ENCODE measurements around the gene ABCC5. TPM values are rescaled to one million over a fixed set of nuclear protein-coding genes. Genes with fewer than 3 reads are reported as not detected.

The ABCC5 gene
- total and polyA plus RNA-seq, 2 donors from 2014 or later, result 31.9 to 39.3 TPM

GRCh38 chr3:183922421-183922820 is 95.3 kb downstream of the ABCC5 start:
- TF ChIP-seq CTCF (IDR thresholded peaks at IDR 0.05; ENCODE audit: borderline replicate concordance, extremely low read depth, insufficient read depth), result no peak
- Histone ChIP-seq H3K9ac (ENCODE audit: low read length in 3 of 3) (no peak overlapping the region), H3K27ac (ENCODE audit: low read depth in 2 of 2, low read length in 2 of 2) (no peak overlapping the region), H3K4me1 (ENCODE audit: control insufficient read depth in 2 of 3, insufficient read depth in 2 of 3, low read depth in 1 of 3, low read length in 3 of 3) (no peaks in the 10 kb centered on the region), H3K4me3 (ENCODE audit: low read length in 3 of 3) (no peak overlapping the region), H3K36me3 (ENCODE audit: control insufficient read depth in 2 of 3, insufficient read depth in 3 of 3, low read length in 3 of 3) (peaks cover 0 to 26% (median 22%) of the 10 kb centered on the region in 3 donors), H3K9me3 (ENCODE audit: control insufficient read depth in 2 of 3, insufficient read depth in 1 of 3, low read length in 3 of 3) (no peaks in the 10 kb centered on the region), H3K27me3 (ENCODE audit: control insufficient read depth, insufficient read depth, low read length) (no peaks in the 10 kb centered on the region)
- DNase-seq (peak in 1 of 5 donors; percentile 39), FAIRE-seq (no peak)
- intact Hi-C loops (cut with DNase I), result no loop called here

- H3K36me3 ChIP-seq (ENCODE audit: control insufficient read depth in 2 of 3, insufficient read depth in 3 of 3, low read length in 3 of 3), result peaks cover 0 to 21% (median 16%) of the 10 kb centered on the region in 3 donors
- FAIRE-seq (no peak), DNase-seq (peak in 1 of 5 donors; percentile 14)
- no peaks in the 10 kb centered on the region for H3K9me3 ChIP-seq (ENCODE audit: control insufficient read depth in 2 of 3, insufficient read depth in 1 of 3, low read length in 3 of 3)
- H3K4me1 ChIP-seq (ENCODE audit: control insufficient read depth in 2 of 3, insufficient read depth in 2 of 3, low read depth in 1 of 3, low read length in 3 of 3), result no peaks in the 10 kb centered on the region
- no peaks in the 10 kb centered on the region for H3K27me3 ChIP-seq (ENCODE audit: control insufficient read depth, insufficient read depth, low read length)
- TF ChIP-seq CTCF (IDR thresholded peaks at IDR 0.05; ENCODE audit: borderline replicate concordance, extremely low read depth, insufficient read depth), result no peak
- no peak overlapping the region for H3K27ac ChIP-seq (ENCODE audit: low read depth in 2 of 2, low read length in 2 of 2)
- intact Hi-C loops (cut with DNase I), result no loop called here
- no peak overlapping the region for H3K9ac ChIP-seq (ENCODE audit: low read length in 3 of 3)
- no peak overlapping the region for H3K4me3 ChIP-seq (ENCODE audit: low read length in 3 of 3)
These were observed 96.6 kb downstream of the ABCC5 start for GRCh38 chr3:183921096-183921495.

DNA sequence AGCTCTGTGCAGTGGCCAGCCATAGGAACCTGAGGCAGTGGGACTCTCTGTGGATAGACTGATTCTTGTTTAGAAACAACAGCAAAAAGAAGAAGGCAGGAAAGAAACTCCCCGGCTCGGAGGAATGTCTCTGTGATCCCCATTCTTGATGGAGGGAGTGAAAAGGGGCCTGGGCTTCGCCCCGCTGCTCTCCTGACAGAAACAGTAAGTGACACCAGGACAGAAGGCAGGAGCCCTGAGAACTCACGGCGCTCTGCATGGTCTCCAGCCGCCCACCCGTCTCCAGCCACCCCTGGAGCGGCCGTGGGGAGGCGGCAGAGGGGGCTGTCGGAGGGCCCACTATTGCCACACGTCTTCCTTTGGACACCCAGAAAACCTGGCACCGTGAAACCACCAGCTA is 97.3 kb downstream of the ABCC5 start:
- H3K4me1 ChIP-seq (ENCODE audit: control insufficient read depth in 2 of 3, insufficient read depth in 2 of 3, low read depth in 1 of 3, low read length in 3 of 3), result no peaks in the 10 kb centered on the region
- no peak for TF ChIP-seq CTCF (IDR thresholded peaks at IDR 0.05; ENCODE audit: borderline replicate concordance, extremely low read depth, insufficient read depth)
- H3K36me3 ChIP-seq (ENCODE audit: control insufficient read depth in 2 of 3, insufficient read depth in 3 of 3, low read length in 3 of 3), result peaks cover 0 to 20% (median 15%) of the 10 kb centered on the region in 3 donors
- H3K9ac ChIP-seq (ENCODE audit: low read length in 3 of 3), result no peak overlapping the region
- H3K27me3 ChIP-seq (ENCODE audit: control insufficient read depth, insufficient read depth, low read length), result no peaks in the 10 kb centered on the region
- no peaks in the 10 kb centered on the region for H3K9me3 ChIP-seq (ENCODE audit: control insufficient read depth in 2 of 3, insufficient read depth in 1 of 3, low read length in 3 of 3)
- no peak overlapping the region for H3K4me3 ChIP-seq (ENCODE audit: low read length in 3 of 3)
- DNase-seq, result peak in 2 of 5 donors; percentile 18 to 22
- FAIRE-seq, result no peak
- H3K27ac ChIP-seq (ENCODE audit: low read depth in 2 of 2, low read length in 2 of 2), result no peak overlapping the region
- intact Hi-C loops (cut with DNase I), result no loop called here

- Histone ChIP-seq H3K36me3 (ENCODE audit: control insufficient read depth in 2 of 3, insufficient read depth in 3 of 3, low read length in 3 of 3) (peaks cover 0 to 8% (median 7%) of the 10 kb centered on the region in 3 donors), H3K4me3 (ENCODE audit: low read length in 3 of 3) (no peak overlapping the region), H3K9ac (ENCODE audit: low read length in 3 of 3) (no peak overlapping the region), H3K9me3 (ENCODE audit: control insufficient read depth in 2 of 3, insufficient read depth in 1 of 3, low read length in 3 of 3) (no peaks in the 10 kb centered on the region), H3K4me1 (ENCODE audit: control insufficient read depth in 2 of 3, insufficient read depth in 2 of 3, low read depth in 1 of 3, low read length in 3 of 3) (no peaks in the 10 kb centered on the region), H3K27ac (ENCODE audit: low read depth in 2 of 2, low read length in 2 of 2) (no peak overlapping the region), H3K27me3 (ENCODE audit: control insufficient read depth, insufficient read depth, low read length) (no peaks in the 10 kb centered on the region)
- intact Hi-C loops (cut with DNase I), result no loop called here
- no peak for TF ChIP-seq CTCF (IDR thresholded peaks at IDR 0.05; ENCODE audit: borderline replicate concordance, extremely low read depth, insufficient read depth)
- FAIRE-seq (no peak), DNase-seq (no peak)
These were observed 99.5 kb downstream of the ABCC5 start for GRCh38 chr3:183918178-183918577.

Measured in kidney (tissue), 14 donors.